ENCODE measurements around the gene OR52N5.

GRCh38 chr11:5727691-5728090, 55.5 kb downstream of the OR52N5 start:
- TF ChIP-seq CTCF (optimal IDR thresholded peaks at IDR 0.05 in 1 of 3, IDR thresholded peaks at IDR 0.05 in 1 of 3, conservative IDR thresholded peaks at IDR 0.05 in 1 of 3; ENCODE audit: extremely low read depth in 1 of 3, insufficient read depth in 2 of 3, low read length in 3 of 3) (no peak), EZH2 (IDR thresholded peaks at IDR 0.05; ENCODE audit: low read length) (no peak)

Data from keratinocyte (primary cell).